Brain microvascular endothelial cell (primary cell): ENCODE measurements around the gene KLHL36.

Source experiments
- DNase-seq: peaks from one replicate; pipeline ENCODE4 v3.0.0-alpha.2; 2020
- H3K27ac ChIP-seq: fragments of 250-450 bp; sonication (Bioruptor Pico); 2 replicates; pipeline ENCODE4 v1.5.1; 2020; ENCODE audit warnings: mild to moderate bottlenecking, moderate library complexity
- H3K27me3 ChIP-seq: fragments of 250-450 bp; sonication (Bioruptor Pico); replicated peaks from 2 replicates; pipeline ENCODE4 v1.5.1; 2020; ENCODE audit warnings: mild to moderate bottlenecking
- H3K36me3 ChIP-seq: fragments of 250-450 bp; sonication (Bioruptor Pico); replicated peaks from 2 replicates; pipeline ENCODE4 v1.5.1; 2020; ENCODE audit warnings: mild to moderate bottlenecking
- H3K4me3 ChIP-seq: 2 replicates; pipeline ENCODE4 v1.5.1; 2011; ENCODE audit warnings: low read depth, mild to moderate bottlenecking, control low read depth, low read length, moderate library complexity
- CTCF ChIP-seq: IDR thresholded peaks from 2 replicates; pipeline ENCODE4 v1.5.1; 2011; ENCODE audit warnings: low read depth, mild to moderate bottlenecking, moderate library complexity, low read length, control low read depth, inconsistent platforms; ENCODE audit errors: missing control alignments
- in situ Hi-C: cut with HindIII; loops from 2 replicates; pipeline ENCODE4 v1.10.0; 2017; ENCODE audit warnings: low sequenced_read_pairs, low pct_ligation_motif_present

The KLHL36 gene

GRCh38 chr16:84608282-84608681 is 40.0 kb upstream of the KLHL36 start:
- TF ChIP-seq CTCF: no peak
- Histone ChIP-seq H3K36me3 (peaks cover 51% of the 10 kb centered on the region), H3K27me3 (no peaks in the 10 kb centered on the region), H3K4me3 (no peak overlapping the region), H3K27ac (no peak overlapping the region)
- in situ Hi-C loops: loop anchor here (25.0 kb wide), 1 partner anchor 129 kb away; no protein-coding TSS in a partner anchor
- no peak for DNase-seq

- in situ Hi-C loops: loop anchor here (25.0 kb wide), 1 partner anchor 128 kb away; no protein-coding TSS in a partner anchor
- no peak overlapping the region for H3K4me3 ChIP-seq
- no peak for DNase-seq
- H3K27ac ChIP-seq: no peak overlapping the region
- no peak for TF ChIP-seq CTCF
- peaks cover 57% of the 10 kb centered on the region for H3K36me3 ChIP-seq
- H3K27me3 ChIP-seq: no peaks in the 10 kb centered on the region
Observed at GRCh38 chr16:84609563-84610177, 38.6 kb upstream of the KLHL36 start.

- DNase-seq: no peak
- H3K27me3 ChIP-seq: no peaks in the 10 kb centered on the region
- no peak overlapping the region for H3K4me3 ChIP-seq
- no peak for TF ChIP-seq CTCF
- no peak overlapping the region for H3K27ac ChIP-seq
- peaks cover 58% of the 10 kb centered on the region for H3K36me3 ChIP-seq
- in situ Hi-C loops: loop anchor here (25.0 kb wide), 1 partner anchor 127 kb away; no protein-coding TSS in a partner anchor
Observed at GRCh38 chr16:84610376-84610775, 37.9 kb upstream of the KLHL36 start.

- no peak for TF ChIP-seq CTCF
- H3K4me3 ChIP-seq: no peak overlapping the region
- DNase-seq: no peak
- no peaks in the 10 kb centered on the region for H3K27me3 ChIP-seq
- H3K27ac ChIP-seq: no peak overlapping the region
- peaks cover 55% of the 10 kb centered on the region for H3K36me3 ChIP-seq
- in situ Hi-C loops: loop anchor here (25.0 kb wide), 1 partner anchor 126 kb away; no protein-coding TSS in a partner anchor
Observed at GRCh38 chr16:84611041-84611440, 37.3 kb upstream of the KLHL36 start.

- peaks cover 44% of the 10 kb centered on the region for H3K36me3 ChIP-seq
- in situ Hi-C loops: loop anchor here (25.0 kb wide), 1 partner anchor 125 kb away; no protein-coding TSS in a partner anchor
- TF ChIP-seq CTCF: no peak
- no peaks in the 10 kb centered on the region for H3K27me3 ChIP-seq
- no peak for DNase-seq
- H3K4me3 ChIP-seq: no peak overlapping the region
- H3K27ac ChIP-seq: no peak overlapping the region
Observed at GRCh38 chr16:84612686-84613085, 35.6 kb upstream of the KLHL36 start.
